ENCODE measurements around the gene DPPA5. TPM values are rescaled to one million over a fixed set of nuclear protein-coding genes. Genes with fewer than 3 reads are reported as not detected.

DPPA5 gene
- total and polyA plus RNA-seq, 9 of the 15 experiments (the other 6 are each of a cell fraction or from before 2014, with no cell fraction given), result not detected

GRCh38 chr6:73388800-73389512 lies 34.9 kb upstream of the DPPA5 start (continued):
- TF ChIP-seq TFE3 (CRISPR knock-in tag; IDR thresholded peaks at IDR 0.05) (no peak), ZNF79 (CRISPR knock-in tag; IDR thresholded peaks at IDR 0.05; ENCODE audit: low read depth) (no peak), NFYB (IDR thresholded peaks at IDR 0.05; ENCODE audit: extremely low read depth, insufficient read length) (no peak), MNT (conservative IDR thresholded peaks at IDR 0.05) (no peak; a peak in 1 of 4 replicates), RBM22 (IDR thresholded peaks at IDR 0.05; ENCODE audit: low read depth, low read length, poor library complexity, severe bottlenecking) (peak; percentile 38), WHSC1 (IDR thresholded peaks at IDR 0.05; ENCODE audit: low read length) (no peak), ZBTB26 (CRISPR knock-in tag; IDR thresholded peaks at IDR 0.05) (no peak), NR1H2 (CRISPR knock-in tag; IDR thresholded peaks at IDR 0.05) (peak; percentile 69; the same call in 1 of the 2 replicates), MYBL2 (IDR thresholded peaks at IDR 0.05; ENCODE audit: low read depth) (no peak), MYBL2 (CRISPR knock-in tag; IDR thresholded peaks at IDR 0.05; ENCODE audit: borderline replicate concordance) (no peak), TEAD4 (IDR thresholded peaks at IDR 0.05; ENCODE audit: low read length) (peak; percentile 77), TEAD4 (CRISPR knock-in tag; IDR thresholded peaks at IDR 0.05; ENCODE audit: borderline replicate concordance) (no peak), PURB (CRISPR knock-in tag; IDR thresholded peaks at IDR 0.05; ENCODE audit: low read depth) (no peak), HDAC1 (IDR thresholded peaks at IDR 0.05) (no peak), ZNF41 (CRISPR knock-in tag; conservative IDR thresholded peaks at IDR 0.05) (no peak), GATAD2A (IDR thresholded peaks at IDR 0.05) (no peak), DACH1 (IDR thresholded peaks at IDR 0.05; ENCODE audit: partially characterized antibody) (no peak), RAD21 (CRISPR knock-in tag; conservative IDR thresholded peaks at IDR 0.05 in 1 of 2, IDR thresholded peaks at IDR 0.05 in 1 of 2) (peak; percentile 58 to 76), ZNF316 (IDR thresholded peaks at IDR 0.05) (peak; percentile 99), MEF2D (tag; conservative IDR thresholded peaks at IDR 0.05; ENCODE audit: low read depth) (no peak), USF1 (CRISPR knock-in tag; IDR thresholded peaks at IDR 0.05) (no peak), ILF3 (IDR thresholded peaks at IDR 0.05; ENCODE audit: borderline replicate concordance) (no peak), HDAC8 (tag; IDR thresholded peaks at IDR 0.05) (no peak)

Measured in K562 (cell line).